Stimulated activated CD4-positive, alpha-beta T cell treated with anti-CD3 and anti-CD28 coated beads, TNF-alpha, amount 100 ng/mL, for 1 hour (primary cell): ENCODE results near the gene CFLAR.
"Not testable (repeated sequence)": the region's sequence is repeated elsewhere in the genome, so short reads cannot be mapped to it uniquely, and the experiment has no call there.

Experiments
- DNase-seq, 3 donors: peaks; one replicate each; pipeline ENCODE4 v3.0.0-alpha.2; 2020; ENCODE audit warnings: low read depth in 3 of 3, low spot score in 1 of 3

The CFLAR gene

GRCh38 chr2:201116115-201116958 is at the start of gene CFLAR:
Gene CFLAR, plus strand, starts transcription at chr2:201116164. Its CDS starts 13,702 bp downstream, at chr2:201129866.
- peak in 2 of 3 donors; percentile 54 to 58 for DNase-seq

DNA sequence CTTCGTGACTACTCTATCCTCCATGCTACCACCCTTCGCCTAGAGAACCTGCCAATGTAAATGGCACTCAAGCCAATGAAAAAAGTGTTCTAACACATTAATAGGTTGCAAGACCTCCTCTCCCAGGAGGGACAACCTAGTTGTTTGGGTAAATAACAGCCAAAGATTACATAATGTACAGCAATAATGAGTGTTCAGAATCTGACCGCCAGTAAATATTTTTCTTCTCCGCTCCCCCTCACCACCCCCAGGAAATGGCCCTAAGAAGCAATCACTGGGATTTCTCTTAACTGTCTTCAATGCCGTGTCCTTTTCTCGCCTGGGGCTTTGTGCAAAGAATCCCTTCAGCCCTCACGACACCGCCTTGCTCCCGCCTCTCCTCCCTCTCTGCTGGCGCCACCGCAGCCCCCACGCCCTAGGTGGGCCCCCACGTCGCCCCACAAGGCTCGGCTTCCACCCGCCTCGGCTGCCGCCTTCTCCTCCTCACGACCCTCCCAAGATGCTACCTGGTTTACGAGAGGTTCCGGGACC is 45.0 kb upstream of the CFLAR start:
- DNase-seq, result no peak

- peak; percentile 78 to 89 (median 80) for DNase-seq
These were observed 44.3 kb upstream of the CFLAR start, which contains the start of the genes HYCC2 and NDUFB3 for GRCh38 chr2:201071479-201072200. Gene HYCC2, minus strand, starts transcription at chr2:201071671. Its CDS starts 47,662 bp downstream, at chr2:201024009. Gene NDUFB3, plus strand, starts transcription at chr2:201072001. Its CDS starts 6,882 bp downstream, at chr2:201078883.

- no peak for DNase-seq
These were observed 43.8 kb upstream of the CFLAR start for GRCh38 chr2:201072201-201072530.

DNA sequence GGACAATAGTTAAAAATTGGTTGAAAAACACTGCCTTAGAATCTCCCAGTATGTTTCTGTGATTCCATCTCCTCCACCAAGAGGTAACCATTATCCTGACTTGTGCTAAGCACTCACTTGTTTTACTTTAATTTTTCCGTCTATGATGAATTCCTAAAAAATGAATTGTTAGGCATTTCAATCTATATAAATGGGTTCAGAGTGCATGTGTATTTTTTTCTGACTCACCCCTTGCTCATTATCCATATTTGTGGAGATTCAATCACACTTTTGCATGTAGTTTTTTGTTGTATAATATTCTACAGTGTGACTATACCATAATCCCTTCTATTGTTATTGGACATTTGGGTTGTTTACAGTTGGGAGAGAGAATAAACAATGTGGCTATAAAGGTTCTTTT is 42.9 kb upstream of the CFLAR start:
- DNase-seq, result no peak

GRCh38 chr2:201074996-201075395 is 41.0 kb upstream of the CFLAR start:
- no peak for DNase-seq

DNA sequence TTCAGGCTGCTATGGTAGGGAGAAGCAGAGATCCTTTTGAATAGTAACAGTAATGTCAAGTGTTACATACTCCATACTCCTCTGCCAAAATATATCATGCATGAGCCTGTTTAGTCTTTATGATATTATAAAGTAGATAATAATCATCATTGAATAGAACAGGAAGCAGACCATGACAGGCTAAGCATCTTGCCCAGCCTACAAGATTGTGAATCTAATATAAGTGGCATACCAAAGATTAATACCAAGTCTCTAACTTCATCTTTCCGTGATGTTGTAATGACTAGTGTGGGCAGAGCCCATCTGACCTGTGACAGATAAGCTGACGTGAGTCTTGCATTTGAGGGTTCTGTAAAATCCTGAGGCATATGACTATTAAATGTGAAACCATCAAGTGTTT is 31.1 kb upstream of the CFLAR start:
- DNase-seq, result no peak

GRCh38 chr2:201090574-201090973 is 25.4 kb upstream of the CFLAR start:
- DNase-seq, result no peak

DNA sequence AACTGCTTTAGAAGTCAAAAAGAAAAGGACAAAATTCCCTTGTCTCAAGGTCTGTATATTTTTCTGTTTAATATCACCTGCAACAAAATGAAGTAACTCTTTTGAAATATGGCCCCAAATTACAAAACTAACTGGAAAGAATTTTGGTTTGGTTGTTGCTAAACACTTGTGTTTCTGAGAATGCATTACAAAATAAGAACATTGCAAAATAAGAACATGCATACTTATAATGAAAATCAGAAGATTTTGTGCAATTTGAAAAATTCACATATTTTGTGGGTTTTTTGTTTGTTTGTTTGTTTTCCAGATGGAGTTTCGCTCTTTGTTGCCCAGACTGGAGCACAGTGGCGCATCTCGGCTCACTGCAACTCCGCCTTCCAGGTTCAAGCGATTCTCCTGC is 22.4 kb upstream of the CFLAR start:
- DNase-seq, result no peak

DNA sequence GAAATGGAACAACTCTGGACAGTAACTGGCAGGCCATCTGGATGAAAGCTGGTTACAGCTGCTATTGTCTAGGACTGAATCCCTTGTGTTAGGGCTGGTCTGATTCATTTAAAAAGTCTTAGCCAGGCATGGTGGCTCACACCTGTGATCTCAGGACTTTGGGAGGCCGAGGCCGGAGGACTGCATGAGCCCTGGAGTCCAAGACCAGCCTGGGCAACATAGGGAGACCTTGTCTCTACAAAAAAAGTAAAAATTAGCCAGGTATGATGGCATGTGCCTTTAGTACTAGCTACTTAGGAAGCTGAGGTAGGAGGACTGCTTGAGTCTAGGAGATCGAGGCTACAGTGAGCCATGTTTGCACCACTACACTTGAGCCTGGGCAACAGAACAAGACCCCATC is 15.5 kb upstream of the CFLAR start:
- no peak for DNase-seq

DNA sequence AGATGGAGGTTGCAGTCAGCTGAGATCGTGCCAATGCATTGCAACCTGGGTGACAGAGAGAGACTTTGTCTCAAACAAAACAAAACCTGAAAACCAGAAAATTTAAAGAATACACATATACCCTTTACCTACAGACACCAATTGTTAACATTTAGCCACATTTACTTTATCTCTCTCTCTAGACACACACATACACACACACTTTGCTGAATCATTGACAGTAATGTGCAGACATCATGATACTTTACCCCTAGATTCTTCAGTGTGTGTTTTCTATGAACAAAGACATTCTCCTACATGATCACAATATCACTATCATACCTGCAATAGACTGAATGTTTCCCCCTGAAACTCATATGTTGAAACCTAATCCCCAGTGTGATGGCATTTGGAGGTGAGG is 10.2 kb upstream of the CFLAR start:
- DNase-seq, result no peak

GRCh38 chr2:201107624-201108023 is 8.3 kb upstream of the CFLAR start:
- no peak for DNase-seq

DNA sequence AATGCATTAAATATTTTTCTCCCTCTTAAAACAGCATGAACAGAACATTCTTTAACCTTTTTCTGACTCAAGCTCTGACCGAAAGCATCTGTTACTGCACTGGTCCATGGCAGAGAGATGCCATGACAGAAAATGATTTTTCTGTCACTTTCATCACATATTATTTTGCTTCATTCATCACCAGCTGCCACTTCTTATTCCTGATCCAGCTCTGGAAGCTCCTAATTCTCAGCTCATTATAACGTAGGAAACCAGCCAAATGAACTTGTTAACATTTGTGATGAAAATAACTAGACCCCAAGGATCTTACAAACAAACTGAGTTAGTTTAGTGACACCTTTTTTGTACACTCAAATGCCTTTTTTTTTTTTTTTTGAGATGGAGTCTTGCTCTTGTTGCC is 7.6 kb upstream of the CFLAR start:
- no peak for DNase-seq

DNA sequence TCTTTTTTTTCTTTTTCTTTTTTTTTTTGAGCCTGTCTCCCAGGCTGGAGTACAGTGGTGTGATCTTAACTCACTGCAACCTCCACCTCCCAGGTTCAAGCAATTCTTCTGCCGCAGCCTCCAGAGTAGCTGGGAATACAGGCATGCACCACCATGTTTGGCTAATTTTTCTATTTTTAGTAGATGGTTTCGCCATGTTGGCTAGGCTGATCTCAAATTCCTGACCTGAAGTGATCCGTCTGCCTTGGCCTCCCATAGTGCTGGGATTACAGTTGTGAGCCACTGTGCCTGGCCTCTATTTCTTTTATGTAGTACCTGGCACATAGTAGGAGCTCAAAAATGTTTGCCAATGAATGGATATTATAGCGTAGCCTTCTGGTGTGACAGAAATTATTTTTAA is 6.8 kb upstream of the CFLAR start:
- DNase-seq, result no peak

- DNase-seq, result no peak
These were observed 5.3 kb upstream of the CFLAR start for GRCh38 chr2:201110615-201111014.

GRCh38 chr2:201111096-201111495 is 4.9 kb upstream of the CFLAR start:
- DNase-seq, result no peak

GRCh38 chr2:201114350-201114749 is 1.6 kb upstream of the CFLAR start:
- DNase-seq, result no peak

DNA sequence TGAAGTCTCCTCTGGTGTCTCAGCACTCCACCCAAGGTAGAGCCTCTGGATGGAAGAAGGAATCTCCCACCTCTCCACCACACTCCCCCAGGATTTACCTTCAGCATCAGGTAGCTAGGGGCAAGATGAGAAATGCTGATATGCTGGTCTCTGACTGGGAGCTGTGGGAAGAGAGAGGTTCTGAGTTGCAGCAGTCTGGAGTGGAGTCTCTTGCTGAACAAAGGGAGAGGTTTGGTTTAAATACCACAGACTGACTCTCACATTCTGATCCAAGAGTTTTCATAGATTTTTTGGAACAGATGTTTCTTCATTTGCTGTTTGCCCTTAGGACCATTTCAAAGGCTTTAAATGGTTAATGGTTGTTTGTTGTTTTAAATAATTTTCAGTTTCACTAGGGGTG is 1.1 kb upstream of the CFLAR start:
- no peak for DNase-seq

DNA sequence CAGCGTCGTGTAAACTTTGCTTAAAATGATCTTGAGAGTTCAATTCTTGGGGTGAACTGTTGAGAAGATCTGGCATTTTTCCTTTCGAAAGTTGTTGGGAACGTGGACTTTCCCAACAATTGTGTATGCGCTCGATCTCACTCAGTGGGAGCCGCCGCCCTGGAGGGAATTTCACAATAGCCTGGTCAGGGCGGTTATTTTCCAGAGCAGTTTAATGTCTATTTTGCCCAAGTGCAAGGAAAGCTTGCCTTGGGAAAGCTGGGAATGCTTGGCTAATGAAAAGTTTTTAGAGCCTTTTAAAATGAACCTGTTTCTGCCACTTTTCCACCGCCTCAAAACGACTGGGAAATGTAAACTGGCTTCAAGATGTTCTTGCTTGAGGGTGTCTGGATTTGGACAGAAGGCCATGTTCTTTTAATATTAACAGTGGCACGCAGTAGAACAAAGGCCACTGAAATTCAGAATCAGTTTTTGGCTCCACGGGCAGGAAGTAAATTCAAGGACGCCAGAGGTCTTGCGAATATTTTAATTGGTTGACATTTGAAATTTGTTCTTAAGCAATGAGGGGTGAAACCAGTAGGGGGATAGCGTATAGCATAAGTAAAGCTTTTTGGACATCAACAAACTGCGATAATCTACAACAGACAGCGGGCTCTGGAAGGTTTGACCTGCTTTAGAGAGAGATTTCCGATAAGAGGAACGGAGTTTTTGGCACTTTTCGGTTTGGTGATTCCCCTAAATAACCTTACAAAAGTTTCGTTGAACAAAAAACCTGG is 1.2 kb downstream of the CFLAR start:
- no peak for DNase-seq

DNA sequence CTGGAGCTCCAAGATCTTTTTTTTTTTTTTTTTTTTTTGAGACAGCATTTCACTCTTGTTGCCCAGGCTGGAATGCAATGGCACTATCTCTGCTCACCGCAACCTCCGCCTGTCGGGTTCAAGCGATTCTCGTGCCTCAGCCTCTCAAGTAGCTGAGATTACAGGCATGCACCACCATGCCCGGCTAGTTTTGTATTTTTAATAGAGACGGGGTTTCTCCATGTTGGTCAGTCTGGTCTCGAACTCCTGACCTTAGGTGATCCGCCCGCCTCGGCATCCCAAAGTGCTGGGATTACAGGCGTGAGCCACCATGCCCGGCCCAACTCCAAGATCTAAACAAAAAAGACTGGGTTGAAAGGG is 1.8 kb downstream of the CFLAR start:
- not testable (repeated sequence) for DNase-seq
